HepG2 (cell line): ENCODE measurements around the gene TEX22. TPM values are rescaled to one million over a fixed set of nuclear protein-coding genes. Genes with fewer than 3 reads are reported as not detected.
A peak's percentile ranks its signal among the peaks of the same experiment; 100 is the strongest.

ENCODE experiments used
- AGO2 ChIP-seq: fragments of 200-400 bp; formaldehyde crosslinking; optimal IDR thresholded peaks from 2 replicates; pipeline ENCODE3; 2017; ENCODE audit warnings: mild to moderate bottlenecking, low read depth, low read length, moderate library complexity
- BORCS8-MEF2B ChIP-seq: sonication (generic); formaldehyde crosslinking; IDR thresholded peaks from 2 replicates; pipeline ENCODE4 v1.8.0; 2022; ENCODE audit warnings: mild to moderate bottlenecking, missing genetic modification reagents
- DR1 ChIP-seq: sonication (generic); formaldehyde crosslinking; IDR thresholded peaks from 2 replicates; pipeline ENCODE4 v1.8.0; 2021; ENCODE audit warnings: mild to moderate bottlenecking, missing genetic modification reagents, inconsistent platforms
- HNRNPK ChIP-seq: fragments of 200-400 bp; formaldehyde crosslinking; IDR thresholded peaks from 2 replicates; pipeline ENCODE4 v1.6.1; 2018; ENCODE audit warnings: low read length, low read depth, moderate library complexity, mild to moderate bottlenecking; ENCODE audit not compliant: poor library complexity, severe bottlenecking
- JUN ChIP-seq: sonication (generic); formaldehyde crosslinking; IDR thresholded peaks from 2 replicates; pipeline ENCODE4 v1.4.0; 2020; ENCODE audit warnings: mild to moderate bottlenecking, missing genetic modification reagents
- MAFF ChIP-seq: IDR thresholded peaks from 2 replicates; pipeline ENCODE4 v1.6.1; 2011; ENCODE audit warnings: low read depth, low read length, improper control_type of control experiment
- MAZ ChIP-seq, 2 experiments: sonication (generic) in 1 of 2; formaldehyde crosslinking in 1 of 2; IDR thresholded peaks; 2 replicates each; pipeline versions ENCODE4 v1.5.0 to v1.6.1; 2012 to 2020; ENCODE audit warnings: low read depth in 2 of 2, mild to moderate bottlenecking in 2 of 2, borderline replicate concordance in 1 of 2, improper control_type of control experiment in 1 of 2, low read length in 1 of 2, missing genetic modification reagents in 1 of 2, moderate library complexity in 1 of 2
- POGK ChIP-seq: sonication (generic); formaldehyde crosslinking; conservative IDR thresholded peaks from 2 replicates; pipeline ENCODE4 v1.8.0; 2022; ENCODE audit warnings: mild to moderate bottlenecking, moderate library complexity, missing genetic modification reagents
- RAD21 ChIP-seq: fragments of 450-650 bp; formaldehyde crosslinking; IDR thresholded peaks from 2 replicates; pipeline ENCODE4 v1.5.0; 2020; ENCODE audit warnings: mild to moderate bottlenecking
- RBFOX2 ChIP-seq: fragments of 200-400 bp; formaldehyde crosslinking; IDR thresholded peaks from 2 replicates; pipeline ENCODE4 v1.6.1; 2017; ENCODE audit warnings: low read depth, mild to moderate bottlenecking, low read length
- SAFB2 ChIP-seq: sonication (generic); formaldehyde crosslinking; IDR thresholded peaks from 2 replicates; pipeline ENCODE4 v1.5.1; 2020; ENCODE audit warnings: missing genetic modification reagents, low read depth, mild to moderate bottlenecking, borderline replicate concordance
- SNAI1 ChIP-seq: sonication (generic); formaldehyde crosslinking; IDR thresholded peaks from 2 replicates; pipeline ENCODE4 v1.5.0; 2020; ENCODE audit warnings: mild to moderate bottlenecking, missing genetic modification reagents, borderline replicate concordance
- SRF ChIP-seq: IDR thresholded peaks from 2 replicates; pipeline ENCODE4 v1.6.1; 2011; ENCODE audit warnings: mild to moderate bottlenecking, low read depth, low read length, moderate library complexity
- SUZ12 ChIP-seq: fragments of 150-350 bp; IDR thresholded peaks from 2 replicates; pipeline ENCODE4 v1.6.1; 2014; ENCODE audit warnings: low read depth, low read length
- TOE1 ChIP-seq: sonication (generic); formaldehyde crosslinking; IDR thresholded peaks from 2 replicates; pipeline ENCODE4 v1.4.0; 2020; ENCODE audit warnings: mild to moderate bottlenecking, missing genetic modification reagents
- XRCC5 ChIP-seq: fragments of 200-400 bp; formaldehyde crosslinking; optimal IDR thresholded peaks from 2 replicates; pipeline ENCODE3; 2017; ENCODE audit warnings: mild to moderate bottlenecking, low read length
- YEATS2 ChIP-seq: sonication (generic); formaldehyde crosslinking; IDR thresholded peaks from 2 replicates; pipeline ENCODE4 v1.4.0; 2020; ENCODE audit warnings: missing genetic modification reagents, borderline replicate concordance
- ZBTB43 ChIP-seq: sonication (generic); formaldehyde crosslinking; conservative IDR thresholded peaks from 2 replicates; pipeline ENCODE4 v1.4.0; 2020; ENCODE audit warnings: missing genetic modification reagents
- ZBTB7A ChIP-seq: sonication (generic); formaldehyde crosslinking; IDR thresholded peaks from 2 replicates; pipeline ENCODE4 v1.8.0; 2022; ENCODE audit warnings: mild to moderate bottlenecking, missing genetic modification reagents
- ZKSCAN1 ChIP-seq: fragments of 150-350 bp; IDR thresholded peaks from 2 replicates; pipeline ENCODE4 v1.6.1; 2014; ENCODE audit warnings: low read length
- ZNF264 ChIP-seq: sonication (generic); formaldehyde crosslinking; IDR thresholded peaks from 2 replicates; pipeline ENCODE4 v1.4.0; 2020; ENCODE audit warnings: missing genetic modification reagents
- ZNF333 ChIP-seq: sonication (generic); formaldehyde crosslinking; IDR thresholded peaks from 2 replicates; pipeline ENCODE4 v1.4.0; 2020; ENCODE audit warnings: mild to moderate bottlenecking, missing genetic modification reagents, borderline replicate concordance
- ZNF468 ChIP-seq: sonication (generic); formaldehyde crosslinking; IDR thresholded peaks from 2 replicates; pipeline ENCODE4 v1.8.0; 2022; ENCODE audit warnings: mild to moderate bottlenecking, moderate library complexity, missing genetic modification reagents
- ZNF543 ChIP-seq: sonication (generic); formaldehyde crosslinking; IDR thresholded peaks from 2 replicates; pipeline ENCODE4 v1.4.0; 2020; ENCODE audit warnings: mild to moderate bottlenecking, missing genetic modification reagents
- ZNF776 ChIP-seq: sonication (generic); formaldehyde crosslinking; IDR thresholded peaks from 2 replicates; pipeline ENCODE4 v1.4.0; 2020; ENCODE audit warnings: mild to moderate bottlenecking, missing genetic modification reagents
- polyA plus RNA-seq, 8 experiments: library from polyadenylated mRNA; depleted of rRNA in 3 of 8; stranded (reverse) in 7 of 8; unstranded in 1 of 8; fragments of >200 nt; fragmentation: Illumina TruSeq in 4 of 8; extraction: Trizol in 4 of 8; gene quantifications; 2 replicates each; pipeline versions ENCODE4 v1.2.1 to v1.2.3, GENCODE V29; 2011 to 2016; ENCODE audit warnings: low read depth in 4 of 8, missing spikeins in 1 of 8, mixed read lengths in 1 of 8; ENCODE audit not compliant: insufficient read depth in 1 of 8
- total RNA-seq, 5 experiments: library from RNA; depleted of rRNA; stranded (reverse); fragments of >200 nt; fragmentation: Illumina TruSeq; extraction: Trizol; gene quantifications; 2 replicates each; pipeline ENCODE4 v1.2.3, GENCODE V29; 2016; ENCODE audit warnings: low read depth in 1 of 5

The TEX22 gene
- total and polyA plus RNA-seq, 2 of the 13 experiments (the other 11 are each of a cell fraction or from before 2014, with no cell fraction given): 0.07 to 0.27 TPM

GRCh38 chr14:105414456-105415371, 16.4 kb downstream of the TEX22 start (continued):
- TF ChIP-seq ZBTB43: peak; percentile 34; the same call in 1 of the 2 replicates
- no peak for TF ChIP-seq TOE1 (CRISPR knock-in tag)
- TF ChIP-seq RBFOX2: peak; percentile 74
- TF ChIP-seq ZNF264 (CRISPR knock-in tag): peak; percentile 55; the same call in 1 of the 2 replicates
- TF ChIP-seq HNRNPK: peak; percentile 79
- TF ChIP-seq ZNF333 (CRISPR knock-in tag): no peak
- no peak for TF ChIP-seq MAFF
- TF ChIP-seq POGK: peak; percentile 38; the same call in 1 of the 2 replicates
- 0 out of 2 replicates have a peak, but pooled peaks have one; percentile 83 for TF ChIP-seq SAFB2
- no peak for TF ChIP-seq ZKSCAN1
- no peak for TF ChIP-seq JUN
- no peak for TF ChIP-seq DR1 (CRISPR knock-in tag)
- no peak; the same call in 1 of the 2 replicates for TF ChIP-seq YEATS2
- no peak for TF ChIP-seq ZNF468 (CRISPR knock-in tag)
- peak; percentile 26; the same call in 1 of the 2 replicates for TF ChIP-seq ZNF776 (CRISPR knock-in tag)
- no peak for TF ChIP-seq SRF
- no peak for TF ChIP-seq MAZ (IDR thresholded peaks at IDR 0.05; ENCODE audit: borderline replicate concordance, low read depth, low read length)
- TF ChIP-seq MAZ (CRISPR knock-in tag; IDR thresholded peaks at IDR 0.05; ENCODE audit: low read depth): peak; percentile 81
- no peak for TF ChIP-seq SNAI1 (CRISPR knock-in tag)
- TF ChIP-seq ZBTB7A (CRISPR knock-in tag): no peak; the same call in 1 of the 2 replicates
- peak; percentile 63 for TF ChIP-seq AGO2
- no peak for TF ChIP-seq BORCS8-MEF2B (CRISPR knock-in tag)
- peak; percentile 49 for TF ChIP-seq RAD21 (CRISPR knock-in tag)
- peak; percentile 37 for TF ChIP-seq XRCC5
- 0 out of 2 replicates have a peak, but pooled peaks have one; percentile 21 for TF ChIP-seq SUZ12
- 0 out of 2 replicates have a peak, but pooled peaks have one; percentile 20 for TF ChIP-seq ZNF543 (CRISPR knock-in tag)
